ENCODE measurements around the gene SSTR3.

GRCh38 chr22:37253126-37253660 lies 40.9 kb upstream of the SSTR3 start:
- TF ChIP-seq CTCF (IDR thresholded peaks at IDR 0.05) (no peak), POLR2A (IDR thresholded peaks at IDR 0.05) (no peak)

All from testis (tissue), 2 donors.